Fibroblast of skin of left quadriceps (primary cell): Measurements from ENCODE around the gene TRA2B.

ENCODE experiments used
- DNase-seq, 2 experiments: peaks; one replicate each; pipeline ENCODE4 v3.0.0-alpha.2; 2013; ENCODE audit warnings: low read depth in 2 of 2

Gene TRA2B

GRCh38 chr3:185937689-185938374 is at the start of gene TRA2B:
Gene TRA2B (minus strand): TSS chr3:185938014. CDS start chr3:185937860, 154 bp downstream.
- peak; percentile 96 for DNase-seq

- DNase-seq = peak; percentile 37 to 45
Measured at GRCh38 chr3:185986198-185986777, 48.5 kb upstream of the TRA2B start.

- no peak for DNase-seq
Measured at GRCh38 chr3:185984203-185984602, 46.4 kb upstream of the TRA2B start.

DNA sequence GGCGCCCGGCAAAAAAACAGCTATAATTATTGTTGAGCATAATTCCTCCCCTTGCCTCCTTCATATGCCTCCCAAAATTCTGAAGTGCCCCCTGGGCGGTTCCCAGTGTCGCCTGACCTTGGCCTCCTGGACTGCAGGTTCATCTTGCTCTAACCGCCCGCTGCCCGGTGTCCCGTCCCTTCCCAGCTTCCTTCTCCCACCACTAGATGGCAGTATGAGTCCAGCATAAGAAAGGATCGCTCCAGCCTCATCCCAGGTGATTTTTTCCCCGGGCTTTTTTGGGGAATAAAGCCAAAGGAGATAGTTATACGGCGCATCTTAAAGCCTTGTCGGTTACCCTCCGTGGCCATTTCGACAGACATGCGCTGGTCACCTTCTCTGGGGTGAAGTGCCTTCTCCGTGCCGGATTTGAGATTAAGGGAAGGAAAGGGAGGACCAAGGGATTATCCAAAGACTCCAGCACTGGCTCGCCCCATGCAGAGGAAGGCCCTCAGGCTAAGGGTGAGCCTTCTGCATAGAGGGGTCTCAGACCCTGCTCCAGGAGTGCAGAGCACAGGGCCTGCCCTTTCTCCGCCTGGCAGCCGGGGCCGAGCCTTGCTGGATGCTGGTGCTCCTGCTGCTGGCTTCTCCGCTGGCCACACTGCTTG is 45.8 kb upstream of the TRA2B start:
- DNase-seq = peak in 1 of 2 experiments; percentile 43

GRCh38 chr3:185982632-185983031 is 44.8 kb upstream of the TRA2B start:
- DNase-seq = no peak

- DNase-seq = no peak
Measured at GRCh38 chr3:185981621-185982020, 43.8 kb upstream of the TRA2B start.

- no peak for DNase-seq
Measured at GRCh38 chr3:185979721-185980121, 41.9 kb upstream of the TRA2B start.

DNA sequence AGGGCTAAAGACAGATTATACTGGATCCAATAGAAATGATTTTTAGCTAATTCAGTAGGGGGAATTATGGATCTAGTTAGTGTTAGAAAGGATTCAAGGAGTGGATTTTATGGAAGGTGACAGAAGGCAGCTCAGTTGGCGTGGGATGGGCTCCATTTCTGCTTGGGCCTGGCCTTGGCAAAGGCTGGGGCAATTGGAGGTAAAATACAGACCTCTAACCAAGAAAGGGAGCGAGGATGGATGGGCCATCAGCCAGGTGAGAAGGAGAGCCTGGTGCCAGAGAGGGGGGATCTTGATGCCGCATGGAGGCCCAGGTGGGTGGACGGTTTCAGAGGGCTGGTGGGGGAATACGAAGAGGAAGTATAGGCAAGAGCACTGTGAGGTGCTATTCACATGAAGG is 40.7 kb upstream of the TRA2B start:
- DNase-seq = no peak

GRCh38 chr3:185977679-185978040 is 39.8 kb upstream of the TRA2B start:
- DNase-seq = no peak

GRCh38 chr3:185976977-185977678 is 39.3 kb upstream of the TRA2B start:
- DNase-seq = no peak

DNA sequence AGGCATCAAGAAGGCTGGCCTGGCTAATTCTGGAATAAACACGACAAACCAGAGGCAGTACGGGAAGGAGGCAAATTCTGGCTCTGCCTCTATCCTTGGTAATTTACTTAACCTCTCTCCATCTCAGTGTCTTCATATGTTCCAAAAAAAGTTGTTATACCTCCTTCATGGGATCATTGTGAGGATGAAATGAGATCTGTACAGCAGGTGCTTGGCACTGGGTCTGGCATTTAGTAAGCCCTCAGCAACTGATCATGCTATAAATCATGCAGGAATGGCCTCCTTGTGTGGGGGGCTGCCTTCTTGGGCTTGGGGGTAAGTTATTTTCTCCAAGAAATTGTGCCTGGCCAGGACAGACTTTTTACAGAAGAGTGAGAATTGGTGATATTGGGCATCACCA is 38.3 kb upstream of the TRA2B start:
- DNase-seq = no peak

DNA sequence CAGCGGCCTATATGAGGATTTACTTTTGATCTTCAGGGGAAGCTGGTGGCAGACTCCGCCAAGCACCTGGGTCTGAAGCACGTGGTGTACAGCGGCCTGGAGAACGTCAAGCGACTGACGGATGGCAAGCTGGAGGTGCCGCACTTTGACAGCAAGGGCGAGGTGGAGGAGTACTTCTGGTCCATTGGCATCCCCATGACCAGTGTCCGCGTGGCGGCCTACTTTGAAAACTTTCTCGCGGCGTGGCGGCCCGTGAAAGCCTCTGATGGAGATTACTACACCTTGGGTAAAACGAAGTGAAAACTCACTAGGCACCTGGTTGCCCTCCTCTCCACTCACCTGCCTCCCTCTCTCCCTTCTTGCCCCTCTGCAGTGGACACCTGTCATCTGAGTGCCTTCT is 33.8 kb upstream of the TRA2B start:
- DNase-seq = no peak

DNA sequence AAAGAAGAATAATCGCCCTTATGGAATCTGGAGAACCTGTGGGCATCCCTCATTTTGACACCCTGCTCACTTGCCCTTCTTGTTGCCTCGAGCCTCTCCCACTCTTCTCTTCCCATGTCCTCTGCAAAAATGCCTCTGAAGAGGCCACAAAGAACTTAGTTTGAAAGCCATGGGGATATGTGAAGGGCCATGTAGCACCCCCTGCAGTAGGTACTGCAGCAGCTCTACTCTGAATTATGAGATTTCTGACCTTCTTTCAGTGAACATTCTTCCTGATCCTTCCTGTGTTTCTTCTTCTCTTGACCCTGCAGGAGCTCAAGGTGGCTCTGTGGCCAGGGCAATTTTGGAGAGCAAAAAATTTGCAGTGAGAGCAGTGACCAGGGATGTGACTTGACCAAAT is 30.4 kb upstream of the TRA2B start:
- no peak for DNase-seq

GRCh38 chr3:185966655-185967054 is 28.8 kb upstream of the TRA2B start:
- no peak for DNase-seq

GRCh38 chr3:185965496-185965895 is 27.7 kb upstream of the TRA2B start:
- DNase-seq = no peak

DNA sequence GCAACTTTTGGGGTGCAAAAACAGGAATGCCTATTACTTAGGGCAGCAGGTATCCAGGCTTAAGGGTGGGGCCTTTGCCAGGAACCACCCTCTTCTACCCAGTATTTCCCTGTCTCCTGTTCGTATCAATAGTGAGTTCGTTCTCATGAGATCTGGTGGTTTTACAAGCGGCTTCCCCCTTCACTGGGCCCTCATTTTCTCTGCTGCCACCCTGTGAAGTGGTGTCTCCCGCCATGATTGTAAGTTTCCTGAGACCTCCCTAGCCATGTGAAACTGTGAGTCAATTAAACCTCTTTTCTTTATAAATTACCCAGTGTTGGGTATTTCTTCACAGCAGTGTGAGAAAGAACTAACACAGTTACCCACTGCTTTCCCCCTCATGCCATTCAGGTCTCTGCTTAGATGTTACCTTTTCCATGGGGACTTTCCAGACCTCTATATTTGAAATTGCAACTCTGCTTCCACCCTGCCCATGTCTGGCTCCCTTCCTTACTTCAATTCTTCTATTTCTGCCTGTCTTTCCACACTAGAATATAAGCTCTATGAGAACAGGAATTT is 23.9 kb upstream of the TRA2B start:
- DNase-seq = no peak

- DNase-seq = no peak
Measured at GRCh38 chr3:185960522-185961288, 22.9 kb upstream of the TRA2B start.

DNA sequence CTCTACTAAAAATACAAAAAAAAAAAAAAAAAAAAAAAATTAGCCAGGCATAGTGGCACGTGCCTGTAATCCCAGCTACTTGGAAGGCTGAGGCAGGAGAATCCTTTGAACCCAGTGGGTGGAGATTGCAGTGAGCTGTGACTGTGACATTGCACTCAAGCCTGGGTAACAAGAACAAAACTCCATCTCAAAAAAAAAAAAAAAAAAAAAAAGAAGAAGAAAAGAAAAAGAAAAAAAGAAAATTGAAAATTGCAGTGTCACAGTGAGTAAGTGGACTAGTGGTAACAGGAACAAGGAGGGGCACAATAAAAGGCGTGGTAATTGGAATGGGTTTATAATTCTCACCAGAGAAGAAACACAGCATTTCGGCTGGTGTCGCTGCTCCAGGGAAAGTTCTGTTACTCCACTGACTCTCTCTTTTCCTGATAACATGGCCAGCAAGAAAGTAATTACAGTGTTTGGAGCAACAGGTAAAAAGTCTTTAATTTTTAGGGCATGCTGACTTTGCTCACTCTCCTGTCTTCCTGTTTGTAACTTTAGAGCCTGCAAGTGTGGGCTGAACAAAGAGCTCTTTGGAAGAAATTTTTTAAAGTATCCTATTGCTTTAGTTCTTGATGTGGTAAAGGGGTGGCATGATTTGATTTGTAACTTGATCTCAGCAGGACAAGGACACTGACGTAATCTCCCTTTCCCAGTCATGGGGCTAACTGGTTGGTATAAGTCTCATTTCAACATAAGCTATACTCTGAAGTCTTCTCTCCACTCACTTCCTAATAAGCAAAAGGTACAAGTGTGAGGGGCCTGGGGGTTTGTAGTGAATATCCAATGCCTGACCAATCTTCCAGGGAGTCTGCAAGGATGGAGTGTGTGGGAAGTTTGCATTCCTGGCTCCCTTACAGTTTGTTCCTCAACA is 22.1 kb upstream of the TRA2B start:
- no peak for DNase-seq

DNA sequence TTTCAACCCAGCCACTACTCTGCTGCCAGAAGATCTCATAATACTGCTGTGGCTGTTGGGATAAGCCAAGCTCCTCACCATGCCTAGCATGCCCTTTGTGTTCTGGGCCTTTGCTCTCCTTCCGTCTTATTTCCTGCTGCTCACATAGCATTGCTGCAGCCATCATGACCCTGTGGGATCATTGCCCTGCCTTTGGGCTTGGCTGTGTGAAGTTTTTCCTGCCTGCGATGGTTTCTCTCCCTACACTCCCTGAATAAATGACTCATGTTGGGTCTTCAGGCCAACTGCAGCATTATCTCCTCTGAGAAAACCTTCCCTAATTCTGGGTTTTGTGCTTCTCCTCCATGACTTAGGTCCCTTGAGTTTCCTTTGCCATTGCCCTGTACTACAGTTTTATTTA is 20.8 kb upstream of the TRA2B start:
- DNase-seq = no peak

DNA sequence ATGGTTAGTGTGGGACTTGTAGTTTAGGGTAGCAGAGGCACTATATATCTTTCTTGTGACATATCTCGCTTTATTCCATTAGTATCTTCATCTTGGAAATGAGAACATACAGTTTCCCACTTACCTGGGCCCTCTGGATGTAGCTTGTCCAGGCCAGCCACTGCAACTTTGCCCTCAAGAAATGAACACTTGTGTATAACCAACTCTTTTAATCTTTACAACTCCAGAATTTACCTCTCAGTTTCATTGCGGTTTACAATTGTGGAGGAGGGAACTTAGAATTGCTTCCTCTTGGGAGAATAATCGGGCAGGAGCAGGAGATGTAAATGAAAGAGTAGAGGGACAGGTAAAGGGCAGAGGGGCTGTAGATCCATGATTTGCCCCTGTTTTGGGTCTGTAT is 18.4 kb upstream of the TRA2B start:
- DNase-seq = no peak

DNA sequence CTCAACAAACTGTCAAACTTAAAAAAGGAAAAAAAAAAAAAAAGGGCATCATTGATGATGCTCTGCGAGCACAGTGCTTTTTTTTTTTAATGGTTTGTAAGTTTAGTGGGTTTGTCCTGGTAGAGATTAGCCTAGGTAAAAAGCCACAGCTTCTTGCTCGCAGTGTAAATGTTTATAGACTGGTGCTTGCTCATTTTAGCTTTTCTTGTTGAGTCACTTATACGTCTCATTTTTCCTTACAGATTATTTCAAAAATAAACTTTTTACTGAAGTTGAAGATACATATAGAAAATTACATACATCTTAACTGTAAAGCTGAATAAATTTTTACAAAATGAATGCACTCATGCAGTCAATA is 16.5 kb upstream of the TRA2B start:
- DNase-seq = no peak
